ENCODE data around the gene GMCL1. TPM values are rescaled to one million over a fixed set of nuclear protein-coding genes. Genes with fewer than 3 reads are reported as not detected.

GMCL1 gene
- total RNA-seq, 1 experiment from 2014 or later, result 12.7 TPM

- Histone ChIP-seq H3K4me2 (ENCODE audit: low read length) (no peak overlapping the region), H3K4me1 (ENCODE audit: insufficient read depth, low read length) (no peaks in the 10 kb centered on the region), H3K4me3 (ENCODE audit: low read length) (no peak overlapping the region), H3K9me2 (replicated peaks; ENCODE audit: low read length) (no peaks in the 10 kb centered on the region), H3K27me3 (ENCODE audit: low read length) (no peaks in the 10 kb centered on the region), H4K20me1 (ENCODE audit: low read length) (no peaks in the 10 kb centered on the region), H3K27ac (ENCODE audit: low read length) (no peak overlapping the region), H3K9me3 (ENCODE audit: low read length) (no peaks in the 10 kb centered on the region), H3K36me3 (ENCODE audit: low read depth, low read length) (no peaks in the 10 kb centered on the region), H2AFZ (ENCODE audit: low read length) (no peak overlapping the region), H3K9ac (ENCODE audit: low read length) (no peak overlapping the region), H3K79me2 (ENCODE audit: low read length) (no peaks in the 10 kb centered on the region), H3F3A (ENCODE audit: low read length, unreplicated experiment) (no peaks in the 10 kb centered on the region)
- intact Hi-C loops (cut with micrococcal nuclease), result no loop called here
- ChIA-PET POLR2A (ENCODE audit: unreplicated experiment) (no interaction called here), CTCF (interaction anchor here (0.5 to 1.0 kb wide), 2 partner anchors 27 to 81 kb away, joined by 5 to 19 read pairs; no protein-coding TSS in a partner anchor)
- DNase-seq (no peak), ATAC-seq (no peak)
- TF ChIP-seq EZH2 (IDR thresholded peaks at IDR 0.05; ENCODE audit: low read length, unreplicated experiment), result no peak
- TF ChIP-seq, protein P1, sequence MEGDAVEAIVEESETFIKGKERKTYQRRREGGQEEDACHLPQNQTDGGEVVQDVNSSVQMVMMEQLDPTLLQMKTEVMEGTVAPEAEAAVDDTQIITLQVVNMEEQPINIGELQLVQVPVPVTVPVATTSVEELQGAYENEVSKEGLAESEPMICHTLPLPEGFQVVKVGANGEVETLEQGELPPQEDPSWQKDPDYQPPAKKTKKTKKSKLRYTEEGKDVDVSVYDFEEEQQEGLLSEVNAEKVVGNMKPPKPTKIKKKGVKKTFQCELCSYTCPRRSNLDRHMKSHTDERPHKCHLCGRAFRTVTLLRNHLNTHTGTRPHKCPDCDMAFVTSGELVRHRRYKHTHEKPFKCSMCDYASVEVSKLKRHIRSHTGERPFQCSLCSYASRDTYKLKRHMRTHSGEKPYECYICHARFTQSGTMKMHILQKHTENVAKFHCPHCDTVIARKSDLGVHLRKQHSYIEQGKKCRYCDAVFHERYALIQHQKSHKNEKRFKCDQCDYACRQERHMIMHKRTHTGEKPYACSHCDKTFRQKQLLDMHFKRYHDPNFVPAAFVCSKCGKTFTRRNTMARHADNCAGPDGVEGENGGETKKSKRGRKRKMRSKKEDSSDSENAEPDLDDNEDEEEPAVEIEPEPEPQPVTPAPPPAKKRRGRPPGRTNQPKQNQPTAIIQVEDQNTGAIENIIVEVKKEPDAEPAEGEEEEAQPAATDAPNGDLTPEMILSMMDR (conservative IDR thresholded peaks at IDR 0.05; ENCODE audit: low read depth, low read length), result no peak
- TF ChIP-seq EZH2phosphoT487 (IDR thresholded peaks at IDR 0.05; ENCODE audit: borderline replicate concordance, low read length), result no peak
- BruUV-seq (replicated peaks), result no TSS peak
Observed at GRCh38 chr2:69805887-69806286, 23.6 kb upstream of the GMCL1 start.

- intact Hi-C loops (cut with micrococcal nuclease), result no loop called here
- Histone ChIP-seq H3K9ac (ENCODE audit: low read length) (no peak overlapping the region), H2AFZ (ENCODE audit: low read length) (no peak overlapping the region), H3K4me3 (ENCODE audit: low read length) (no peak overlapping the region), H3K79me2 (ENCODE audit: low read length) (no peaks in the 10 kb centered on the region), H3K9me2 (replicated peaks; ENCODE audit: low read length) (no peaks in the 10 kb centered on the region), H3K27me3 (ENCODE audit: low read length) (no peaks in the 10 kb centered on the region), H3K27ac (ENCODE audit: low read length) (no peak overlapping the region), H3K9me3 (ENCODE audit: low read length) (no peaks in the 10 kb centered on the region), H4K20me1 (ENCODE audit: low read length) (no peaks in the 10 kb centered on the region), H3F3A (ENCODE audit: low read length, unreplicated experiment) (no peaks in the 10 kb centered on the region), H3K36me3 (ENCODE audit: low read depth, low read length) (no peaks in the 10 kb centered on the region), H3K4me2 (ENCODE audit: low read length) (no peak overlapping the region), H3K4me1 (ENCODE audit: insufficient read depth, low read length) (no peaks in the 10 kb centered on the region)
- no peak for TF ChIP-seq EZH2phosphoT487 (IDR thresholded peaks at IDR 0.05; ENCODE audit: borderline replicate concordance, low read length)
- TF ChIP-seq, protein P1 (conservative IDR thresholded peaks at IDR 0.05; ENCODE audit: low read depth, low read length), result no peak
- TF ChIP-seq EZH2 (IDR thresholded peaks at IDR 0.05; ENCODE audit: low read length, unreplicated experiment), result no peak
- CTCF ChIA-PET, result no interaction called here
- DNase-seq, result no peak
- POLR2A ChIA-PET (ENCODE audit: unreplicated experiment), result interaction anchor here (0.5 kb wide), 1 partner anchor 12 kb away, joined by 5 read pairs; no protein-coding TSS in a partner anchor
- BruUV-seq (replicated peaks), result no TSS peak
- no peak for ATAC-seq
Observed at GRCh38 chr2:69807821-69808540, 21.5 kb upstream of the GMCL1 start.

DNA sequence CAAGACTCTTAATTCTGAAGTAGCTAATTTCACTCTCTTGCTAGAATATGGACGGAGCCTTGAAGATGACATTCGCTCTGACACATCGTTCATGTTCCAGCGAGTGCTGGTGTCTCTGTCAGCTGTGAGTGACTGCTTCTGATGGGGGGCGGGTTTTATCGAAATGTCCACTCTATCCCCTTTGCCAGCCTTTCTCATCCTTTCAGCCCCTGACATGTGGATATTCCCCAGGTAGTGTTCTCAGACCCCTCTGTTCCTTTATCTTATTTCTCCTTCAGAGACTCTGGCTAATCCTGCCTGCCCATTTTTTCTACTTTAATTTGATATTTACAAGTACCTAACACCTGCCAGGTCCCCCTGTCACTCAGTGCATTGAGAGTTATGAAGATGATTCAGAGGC is 18.9 kb upstream of the GMCL1 start:
- ChIA-PET CTCF (no interaction called here), POLR2A (ENCODE audit: unreplicated experiment) (no interaction called here)
- H3K9ac ChIP-seq (ENCODE audit: low read length), result no peak overlapping the region
- no peak overlapping the region for H3K27ac ChIP-seq (ENCODE audit: low read length)
- H3K4me1 ChIP-seq (ENCODE audit: insufficient read depth, low read length), result peaks cover 3% of the 10 kb centered on the region; the same call in 1 of the 2 replicates
- H3K9me3 ChIP-seq (ENCODE audit: low read length), result no peaks in the 10 kb centered on the region
- no peak for DNase-seq
- ATAC-seq, result no peak
- no peak for TF ChIP-seq EZH2 (IDR thresholded peaks at IDR 0.05; ENCODE audit: low read length, unreplicated experiment)
- TF ChIP-seq, protein P1 (conservative IDR thresholded peaks at IDR 0.05; ENCODE audit: low read depth, low read length), result no peak
- TF ChIP-seq EZH2phosphoT487 (IDR thresholded peaks at IDR 0.05; ENCODE audit: borderline replicate concordance, low read length), result no peak
- H4K20me1 ChIP-seq (ENCODE audit: low read length), result no peaks in the 10 kb centered on the region
- no peaks in the 10 kb centered on the region for H3K36me3 ChIP-seq (ENCODE audit: low read depth, low read length)
- no peaks in the 10 kb centered on the region for H3K9me2 ChIP-seq (replicated peaks; ENCODE audit: low read length)
- intact Hi-C loops (cut with micrococcal nuclease), result no loop called here
- H3K79me2 ChIP-seq (ENCODE audit: low read length), result no peaks in the 10 kb centered on the region
- H3F3A ChIP-seq (ENCODE audit: low read length, unreplicated experiment), result no peaks in the 10 kb centered on the region
- H2AFZ ChIP-seq (ENCODE audit: low read length), result no peak overlapping the region
- BruUV-seq (replicated peaks), result no TSS peak
- no peak overlapping the region for H3K4me2 ChIP-seq (ENCODE audit: low read length)
- H3K4me3 ChIP-seq (ENCODE audit: low read length), result no peak overlapping the region
- H3K27me3 ChIP-seq (ENCODE audit: low read length), result no peaks in the 10 kb centered on the region
